GM12801 (cell line): ENCODE data around the gene ARID3B.

Source experiments
- CTCF ChIP-seq: IDR thresholded peaks from one replicate; pipeline ENCODE4 v1.5.1; 2011; ENCODE audit warnings: control low read depth; ENCODE audit not compliant: insufficient read length; ENCODE audit errors: extremely low read depth

Gene ARID3B

GRCh38 chr15:74540161-74540760 is 759 bp upstream of the ARID3B start:
- TF ChIP-seq CTCF = no peak

GRCh38 chr15:74541494-74542165 is 610 bp downstream of the ARID3B start:
- TF ChIP-seq CTCF = no peak

GRCh38 chr15:74542166-74543042 is 1.4 kb downstream of the ARID3B start:
- no peak for TF ChIP-seq CTCF

- TF ChIP-seq CTCF = no peak
Observed at GRCh38 chr15:74543043-74543422, 2.0 kb downstream of the ARID3B start.

GRCh38 chr15:74543583-74543982 is 2.6 kb downstream of the ARID3B start:
- TF ChIP-seq CTCF = no peak

- no peak for TF ChIP-seq CTCF
Observed at GRCh38 chr15:74545086-74545485, 4.1 kb downstream of the ARID3B start.
